ACC112 (cell line): Measurements from ENCODE around the gene RPS21.

ENCODE experiments used
- H2AFZ ChIP-seq: fragments of 200-600 bp; sonication (generic); one replicate; pipeline ENCODE4 v1.6.0; 2017; ENCODE audit warnings: antibody characterized with exemption, low read length; ENCODE audit not compliant: unreplicated experiment
- H3K27ac ChIP-seq: fragments of 200-600 bp; sonication (generic); 2 replicates; pipeline ENCODE4 v1.5.1; 2014; ENCODE audit warnings: low read depth, mild to moderate bottlenecking, antibody characterized with exemption, low read length, moderate library complexity
- H3K27me3 ChIP-seq: fragments of 200-600 bp; sonication (generic); 2 replicates; pipeline ENCODE4 v1.6.1; 2014; ENCODE audit warnings: mild to moderate bottlenecking, antibody characterized with exemption, low read length, moderate library complexity, mixed read lengths; ENCODE audit not compliant: insufficient read depth
- H3K36me3 ChIP-seq: fragments of 200-600 bp; sonication (generic); 2 replicates; pipeline ENCODE4 v1.6.1; 2016; ENCODE audit warnings: mild to moderate bottlenecking, antibody characterized with exemption, low read length, moderate library complexity, mixed read lengths; ENCODE audit not compliant: insufficient read depth
- H3K4me1 ChIP-seq: fragments of 200-600 bp; sonication (generic); one replicate; pipeline ENCODE4 v1.6.1; 2016; ENCODE audit warnings: low read length, mixed read lengths; ENCODE audit not compliant: insufficient read depth, unreplicated experiment, control insufficient read depth
- H3K4me3 ChIP-seq: fragments of 200-600 bp; sonication (generic); 2 replicates; pipeline ENCODE4 v1.5.1; 2014; ENCODE audit warnings: mild to moderate bottlenecking, low read depth, low read length
- H3K79me2 ChIP-seq: fragments of 200-600 bp; sonication (generic); one replicate; pipeline ENCODE4 v1.6.0; 2016; ENCODE audit warnings: low read length; ENCODE audit not compliant: control insufficient read depth, unreplicated experiment, insufficient read depth

Gene RPS21

DNA sequence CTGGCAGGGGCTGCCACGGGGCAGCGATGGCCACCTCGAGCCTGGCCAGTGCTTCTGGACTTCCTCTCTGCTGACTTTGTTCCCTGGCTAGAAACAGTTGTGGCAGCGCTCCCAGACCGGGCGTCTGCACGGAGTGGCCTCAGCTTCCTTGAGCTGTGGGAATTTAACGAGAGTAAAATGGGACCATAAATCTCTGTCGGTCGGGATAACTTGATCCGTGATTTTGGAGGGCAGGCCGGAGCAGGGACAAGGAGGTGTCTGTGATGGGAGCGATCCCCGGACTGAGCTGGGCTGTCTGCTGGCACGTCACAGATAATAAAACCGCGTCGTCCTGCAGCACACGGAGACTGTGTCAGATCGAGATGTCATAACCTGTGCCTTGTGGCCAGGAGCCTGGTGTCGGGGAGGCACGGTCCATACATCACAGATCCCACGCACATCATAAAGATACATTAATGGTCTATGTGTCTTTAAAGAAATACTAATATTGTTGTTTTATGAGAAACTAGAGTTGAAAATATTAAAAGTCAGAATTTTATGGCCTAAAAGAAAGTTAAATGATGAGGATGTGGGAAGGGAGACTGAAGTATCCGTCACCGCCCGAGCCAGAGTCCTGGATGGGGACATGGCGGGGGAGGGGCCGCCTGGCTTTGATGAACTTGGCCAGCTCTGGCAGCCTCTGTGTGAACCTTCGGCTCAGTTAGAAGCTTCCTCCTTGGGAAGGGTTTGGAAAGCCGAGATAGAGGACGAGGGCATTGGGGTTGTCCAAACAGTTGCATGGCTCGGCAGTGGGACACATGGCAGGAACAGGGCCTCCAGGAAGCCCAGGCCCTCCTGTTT lies 47.0 kb downstream of the RPS21 start:
- Histone ChIP-seq H2AFZ (no peak overlapping the region), H3K79me2 (no peaks in the 10 kb centered on the region), H3K4me1 (no peaks in the 10 kb centered on the region), H3K4me3 (no peak overlapping the region), H3K27me3 (peaks cover 38% of the 10 kb centered on the region), H3K36me3 (no peaks in the 10 kb centered on the region), H3K27ac (no peak overlapping the region)

DNA sequence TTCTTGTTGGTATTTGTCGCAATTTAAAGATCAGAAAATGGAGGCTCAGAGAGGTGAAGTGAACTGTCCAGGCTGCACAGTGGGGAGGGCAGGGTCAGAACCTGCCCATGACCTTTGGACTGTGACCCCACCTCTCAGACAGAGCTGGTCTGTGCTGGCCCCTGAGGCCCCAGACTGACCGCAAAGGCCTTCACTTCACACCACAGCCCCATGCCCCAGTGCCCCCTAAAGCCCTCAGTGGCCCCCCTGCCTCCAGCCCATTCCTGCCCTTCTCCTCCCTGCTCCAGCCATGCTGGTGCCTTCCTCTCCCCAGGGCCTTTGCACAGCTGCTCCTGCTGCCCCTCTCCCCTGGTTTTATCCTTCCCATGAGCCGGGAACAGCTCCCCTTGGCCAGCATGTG lies 49.8 kb downstream of the RPS21 start:
- peaks cover 53% of the 10 kb centered on the region for H3K27me3 ChIP-seq

DNA sequence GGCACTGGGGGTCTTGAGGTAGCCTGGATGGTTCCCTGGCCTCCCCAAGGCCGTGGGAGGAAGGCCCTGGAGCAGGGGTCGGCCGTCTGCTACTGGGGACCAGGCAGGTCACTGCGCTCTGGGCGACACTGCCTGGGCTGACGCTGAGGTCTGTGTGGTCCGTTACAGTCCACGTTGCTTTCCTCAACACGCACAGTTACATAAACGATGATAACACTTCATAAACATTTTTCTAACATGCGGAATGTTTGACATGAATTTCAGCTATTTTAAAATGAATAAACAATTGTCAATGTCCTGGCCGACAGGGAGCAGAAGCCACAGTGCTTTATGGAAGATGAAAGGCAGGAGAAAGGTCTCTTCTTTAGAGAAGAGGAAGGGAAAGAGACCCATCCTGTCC lies 50.6 kb downstream of the RPS21 start:
- H3K79me2 ChIP-seq = no peaks in the 10 kb centered on the region
- no peak overlapping the region for H3K27ac ChIP-seq
- peaks cover 53% of the 10 kb centered on the region for H3K27me3 ChIP-seq
- H3K36me3 ChIP-seq = no peaks in the 10 kb centered on the region
- no peak overlapping the region for H2AFZ ChIP-seq
- no peaks in the 10 kb centered on the region for H3K4me1 ChIP-seq
- H3K4me3 ChIP-seq = no peak overlapping the region

More for the DNA sequence above, 49.8 kb downstream of the RPS21 start:
- Histone ChIP-seq H3K4me1 (no peaks in the 10 kb centered on the region), H3K4me3 (no peak overlapping the region), H3K27ac (no peak overlapping the region), H3K36me3 (no peaks in the 10 kb centered on the region), H2AFZ (no peak overlapping the region), H3K79me2 (no peaks in the 10 kb centered on the region)

DNA sequence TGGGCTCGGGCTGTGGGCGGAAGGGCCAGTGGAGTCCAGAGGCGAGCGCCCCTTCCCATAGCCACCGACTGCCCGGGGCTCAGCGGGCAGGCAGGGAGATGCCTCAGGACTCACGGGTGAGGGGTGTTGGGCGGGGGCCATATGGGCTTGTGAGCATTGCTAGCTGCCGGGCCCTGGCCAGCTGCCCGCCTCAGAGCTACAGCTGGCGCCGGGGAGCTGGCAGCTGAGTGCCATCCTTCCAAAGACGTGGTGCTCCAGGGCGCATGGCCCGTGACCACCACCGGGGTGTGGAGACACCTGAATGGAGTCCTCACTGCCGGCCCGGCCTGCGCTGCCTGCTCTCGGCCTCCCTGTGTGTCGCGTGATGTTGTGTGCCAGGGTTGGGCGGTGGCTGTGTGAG lies 51.0 kb downstream of the RPS21 start:
- H3K27ac ChIP-seq = no peak overlapping the region
- H3K79me2 ChIP-seq = no peaks in the 10 kb centered on the region
- H3K27me3 ChIP-seq = peaks cover 53% of the 10 kb centered on the region
- H3K4me3 ChIP-seq = no peak overlapping the region
- H3K4me1 ChIP-seq = no peaks in the 10 kb centered on the region
- H2AFZ ChIP-seq = no peak overlapping the region
- H3K36me3 ChIP-seq = no peaks in the 10 kb centered on the region
